Stimulated activated CD8-positive, alpha-beta memory T cell treated with anti-CD3 and anti-CD28 coated beads, Interleukin-12 subunit alpha, Interleukin-12 subunit beta, amount 100 ng/mL, for 1 hour (primary cell): ENCODE measurements around the gene HLA-DQA1.
A peak's percentile ranks its signal among the peaks of the same experiment; 100 is the strongest.
"Not testable (repeated sequence)": the region's sequence is repeated elsewhere in the genome, so short reads cannot be mapped to it uniquely, and the experiment has no call there.

Experiments used
- DNase-seq: peaks from one replicate; pipeline ENCODE4 v3.0.0-alpha.2; 2020; ENCODE audit warnings: low read depth

HLA-DQA1 gene

DNA sequence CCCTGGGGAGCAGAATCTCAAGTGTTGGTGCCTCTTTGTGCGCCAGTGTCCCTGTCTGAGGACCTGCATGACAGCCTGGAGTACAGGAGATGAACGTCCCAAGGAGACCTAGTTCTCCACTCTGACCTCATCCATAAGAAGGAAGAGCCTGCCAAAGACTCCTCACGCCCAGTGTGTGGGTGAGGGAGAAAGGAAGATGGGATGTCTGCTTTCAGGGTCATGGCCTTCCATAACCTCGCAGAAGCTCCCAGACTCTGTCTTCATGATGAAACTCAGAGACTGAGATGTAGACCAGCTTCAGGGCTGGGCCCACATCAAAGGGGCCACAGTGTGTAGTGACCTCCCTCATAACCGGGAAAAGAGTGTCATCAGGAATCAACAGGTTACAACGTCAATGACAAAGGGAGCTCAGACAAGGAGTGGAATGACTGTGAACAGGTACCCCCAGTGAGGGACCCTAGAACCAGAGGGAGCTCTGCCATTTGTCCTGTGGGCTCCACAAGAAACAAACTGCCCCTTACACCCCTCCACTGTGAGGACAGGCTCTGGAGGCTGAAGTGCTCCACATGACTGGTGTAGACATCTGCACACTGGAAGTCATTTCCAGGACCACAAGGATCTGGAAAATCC is 21.2 kb downstream of the HLA-DQA1 start:
- DNase-seq, result no peak

DNA sequence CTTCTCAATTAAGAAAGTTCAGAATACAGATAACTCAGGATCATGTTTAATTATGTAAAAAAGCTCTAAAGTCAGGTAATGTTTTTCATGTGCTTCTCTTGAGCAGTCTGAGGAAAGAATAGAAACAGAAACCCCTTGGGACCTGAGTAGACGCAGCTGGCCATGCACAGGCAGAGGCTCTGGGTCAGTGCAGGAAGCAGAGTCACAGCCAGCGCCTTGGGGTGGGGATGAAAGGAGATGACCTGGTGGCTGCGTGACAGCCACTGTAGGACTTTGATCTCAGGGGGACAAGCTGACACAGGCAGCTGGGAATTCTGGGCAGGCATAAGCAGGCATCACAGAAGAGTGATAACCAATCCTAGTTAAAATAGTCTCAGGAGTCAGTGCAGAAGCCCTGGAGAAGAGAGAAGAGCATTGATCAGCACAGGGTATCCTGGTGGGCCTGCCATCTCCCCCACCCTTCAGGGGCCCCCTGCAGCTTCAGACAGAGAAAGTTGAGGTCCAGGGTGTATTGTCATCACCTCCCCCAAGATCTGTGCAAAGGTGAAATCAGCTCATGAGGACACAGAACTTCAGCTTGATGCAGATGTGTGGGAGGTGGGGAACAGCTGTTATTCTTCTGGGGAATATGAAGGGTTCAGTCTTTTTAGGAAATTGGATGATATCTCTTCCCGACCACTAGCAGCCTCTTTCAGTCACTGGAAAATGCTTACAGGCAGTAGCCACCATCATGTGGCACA is 22.8 kb downstream of the HLA-DQA1 start:
- DNase-seq, result no peak

DNA sequence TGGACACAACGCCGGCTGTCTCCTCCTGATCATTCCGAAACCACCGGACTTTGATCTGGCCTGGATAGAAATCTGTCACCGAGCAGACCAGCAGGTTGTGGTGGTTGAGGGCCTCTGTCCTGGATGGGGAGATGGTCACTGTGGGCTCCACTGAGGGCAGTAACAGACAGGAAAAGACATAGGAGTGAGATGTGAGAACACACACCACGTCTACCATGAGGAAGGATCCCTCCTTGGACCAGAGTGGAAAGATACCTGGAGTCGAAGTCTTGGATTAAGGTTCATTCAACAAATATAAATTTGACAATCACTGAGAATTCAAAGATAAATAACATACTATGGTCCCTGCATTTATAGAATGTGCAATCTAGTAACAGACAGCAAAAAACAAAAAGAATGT is 24.9 kb downstream of the HLA-DQA1 start:
- DNase-seq, result no peak

DNA sequence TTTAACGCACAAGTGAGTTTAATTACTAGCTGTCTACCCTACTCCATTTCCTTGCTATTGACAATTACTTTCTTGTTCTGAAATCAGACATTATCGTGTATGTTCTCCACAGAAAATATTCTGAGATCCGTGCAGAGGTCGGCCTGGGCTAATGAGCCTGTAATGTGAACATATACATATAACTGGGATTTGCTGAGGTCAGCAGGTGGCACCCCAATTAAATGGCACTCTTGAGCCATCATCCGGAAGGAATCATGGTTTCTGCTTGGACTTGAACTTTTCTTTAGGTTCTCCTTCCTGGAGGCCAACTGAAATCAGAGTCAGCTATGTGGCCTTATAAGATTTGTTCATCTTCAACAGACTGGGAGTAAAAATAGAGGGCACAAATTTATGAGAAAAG is 25.6 kb downstream of the HLA-DQA1 start:
- DNase-seq, result no peak

DNA sequence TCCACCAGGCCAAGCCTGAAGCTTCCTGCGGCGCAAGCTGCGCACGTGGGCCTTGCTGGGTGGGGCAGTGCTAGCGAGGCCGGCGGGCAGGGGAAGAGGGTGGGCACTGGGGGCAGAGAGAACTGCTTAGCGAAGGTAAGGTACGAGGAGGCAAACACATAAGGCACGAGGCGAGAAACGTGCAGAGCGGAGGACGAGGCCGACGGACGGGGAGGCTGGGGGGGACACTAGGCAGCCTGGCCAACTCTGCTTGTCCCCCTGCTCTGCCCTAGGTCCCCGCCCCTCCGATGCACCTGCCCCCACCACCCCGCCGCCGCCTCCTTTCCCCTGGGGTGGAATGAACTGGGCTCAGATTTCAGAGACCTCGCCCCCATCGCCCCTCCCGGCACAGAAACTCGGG is 27.1 kb downstream of the HLA-DQA1 start:
- DNase-seq, result no peak

DNA sequence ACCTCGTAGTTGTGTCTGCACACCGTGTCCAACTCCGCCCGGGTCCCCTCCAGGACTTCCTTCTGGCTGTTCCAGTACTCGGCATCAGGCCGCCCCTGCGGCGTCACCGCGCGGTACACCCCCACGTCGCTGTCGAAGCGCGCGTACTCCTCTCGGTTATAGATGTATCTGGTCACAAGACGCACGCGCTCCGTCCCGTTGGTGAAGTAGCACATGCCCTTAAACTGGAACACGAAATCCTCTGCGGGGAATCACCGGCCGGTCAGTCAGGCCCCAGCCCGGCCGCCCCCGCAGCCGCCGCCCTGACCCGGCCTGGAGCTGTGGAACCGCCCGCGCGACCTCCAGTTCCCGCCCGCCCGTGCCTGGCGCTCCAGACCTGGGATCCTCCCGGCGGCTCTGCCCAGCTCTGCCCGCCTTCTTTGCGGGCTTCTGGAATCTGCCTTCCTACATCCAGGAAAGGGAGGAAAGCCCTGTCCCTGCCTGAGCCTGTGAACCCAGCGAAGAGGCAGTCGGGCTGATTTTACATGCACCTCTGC is 27.7 kb downstream of the HLA-DQA1 start:
- DNase-seq, result no peak

DNA sequence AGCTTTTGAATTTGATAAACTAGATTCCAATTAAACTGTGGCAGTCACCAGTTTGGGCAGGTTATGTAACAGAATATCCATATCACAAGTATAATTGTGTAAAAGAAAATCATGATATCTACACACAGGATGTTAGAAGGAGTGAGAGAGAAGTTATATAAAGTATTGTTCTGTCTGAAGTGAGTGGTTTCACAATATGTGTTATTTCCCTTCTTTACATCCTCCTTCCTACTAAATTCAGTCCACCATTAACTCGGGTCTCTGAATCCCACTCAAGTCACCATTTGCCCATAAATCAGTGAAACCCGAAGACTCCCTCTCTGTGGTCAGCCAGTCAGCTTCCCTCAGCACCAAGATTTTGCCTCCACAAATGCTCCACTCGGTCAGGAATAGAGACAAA is 28.5 kb downstream of the HLA-DQA1 start:
- DNase-seq, result no peak

DNA sequence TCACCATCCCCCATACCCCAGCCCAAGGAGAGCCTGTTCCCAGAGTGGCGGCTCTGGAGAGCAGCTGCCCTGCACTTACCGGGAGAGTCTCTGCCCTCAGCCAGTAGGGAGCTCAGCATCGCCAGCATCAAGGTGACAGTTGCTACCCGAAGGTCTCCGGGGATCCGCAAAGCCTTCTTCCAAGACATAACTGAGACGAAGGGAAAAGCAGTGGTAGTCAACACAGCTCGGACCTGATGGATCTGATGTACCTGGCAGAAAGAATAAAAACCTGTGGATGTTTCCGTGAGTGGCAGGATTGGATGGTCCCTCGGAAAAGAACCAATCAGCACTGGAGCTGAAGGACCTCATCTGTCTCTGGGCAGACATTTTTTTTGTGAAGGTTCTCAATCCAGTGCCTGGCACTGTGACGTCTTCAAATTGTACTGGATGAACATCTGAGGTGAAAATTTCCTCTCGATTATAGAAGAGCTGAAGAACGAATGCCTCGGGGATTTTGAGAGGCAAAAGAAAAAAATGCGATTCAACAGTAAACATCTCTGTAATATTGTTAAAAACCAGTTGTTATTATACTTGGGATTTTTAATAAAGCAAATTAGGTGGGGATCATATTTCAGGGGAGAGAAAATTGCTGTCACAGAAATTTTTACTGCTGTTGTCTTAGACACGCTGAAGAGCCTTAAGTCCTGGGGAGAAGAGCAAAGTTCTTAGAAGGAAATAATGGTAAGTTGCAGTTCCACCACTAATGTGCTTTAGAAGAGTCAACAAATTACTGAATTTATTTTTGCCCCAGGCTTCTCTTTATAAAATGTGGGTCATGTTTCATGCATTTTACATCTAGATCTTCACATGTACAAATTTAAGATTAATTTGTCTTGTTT is 29.5 kb downstream of the HLA-DQA1 start, which contains the start of gene HLA-DQB1:
TSS of gene HLA-DQB1 (minus strand) at position 238 of the 881 bp plus-strand sequence. CDS start at position 188, 50 bp downstream.
- DNase-seq, result peak; percentile 29

DNA sequence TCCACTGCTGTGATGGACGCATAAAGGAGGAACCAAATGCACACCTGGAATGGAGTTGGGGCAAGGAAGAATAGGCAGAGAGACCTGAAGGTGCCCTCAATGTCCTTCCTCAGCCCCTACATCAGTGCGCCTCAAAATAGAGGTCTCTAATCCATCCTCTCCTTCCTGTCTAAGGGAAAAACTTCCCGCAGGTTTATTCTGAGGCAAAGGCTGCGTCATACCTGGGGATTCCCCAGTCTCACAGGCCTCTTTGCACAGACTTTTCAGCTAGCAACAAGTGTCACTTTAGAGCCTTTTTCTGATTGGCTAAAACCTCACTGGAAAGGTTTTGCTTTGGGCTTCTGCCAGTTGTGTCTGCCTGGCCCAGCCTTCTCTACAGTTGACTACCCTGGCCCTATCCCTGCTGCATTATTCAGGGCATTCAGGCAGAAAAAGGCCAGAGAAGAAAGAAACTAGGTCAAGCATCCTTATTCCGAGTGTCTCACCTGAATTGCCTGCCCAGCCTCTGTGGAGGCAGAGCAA is 31.1 kb downstream of the HLA-DQA1 start:
- no peak for DNase-seq

DNA sequence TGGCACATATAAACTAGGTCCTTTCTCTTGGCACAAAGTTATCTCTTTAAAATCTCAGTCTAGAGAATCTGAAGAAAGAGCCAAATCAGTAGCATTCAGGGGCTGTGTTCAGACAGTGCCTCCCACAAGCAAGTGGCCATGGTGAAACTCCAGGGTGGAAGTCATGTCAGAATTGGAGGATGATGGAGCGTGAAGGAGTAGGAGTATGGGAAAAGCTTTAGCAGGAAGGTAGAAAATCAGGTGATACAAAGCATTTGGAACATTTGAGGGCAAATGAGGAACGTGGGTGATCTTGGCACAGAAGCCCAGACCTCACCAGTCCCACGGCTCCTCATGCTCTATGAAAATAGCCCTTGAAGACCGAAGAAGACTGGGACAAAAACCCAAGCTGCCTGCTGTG is 32.0 kb downstream of the HLA-DQA1 start:
- no peak for DNase-seq

DNA sequence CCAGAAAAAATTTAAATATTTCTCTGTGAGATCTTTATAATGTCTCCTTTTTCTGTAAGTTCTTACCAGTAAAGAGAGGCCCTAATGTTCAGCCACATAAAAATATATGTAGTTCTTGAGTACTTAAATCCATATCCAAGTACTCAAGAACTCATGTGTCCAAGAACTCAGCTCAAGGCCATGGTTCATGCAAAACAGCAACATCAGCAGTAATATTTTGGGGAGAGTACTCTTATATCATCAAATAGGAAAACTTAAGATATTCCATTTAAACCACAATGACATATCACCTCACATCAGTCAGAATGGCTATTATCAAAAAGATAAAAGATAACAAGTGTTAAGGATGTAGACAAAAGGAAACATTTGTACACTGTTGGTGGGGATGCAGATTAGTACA is 32.7 kb downstream of the HLA-DQA1 start:
- DNase-seq, result no peak

DNA sequence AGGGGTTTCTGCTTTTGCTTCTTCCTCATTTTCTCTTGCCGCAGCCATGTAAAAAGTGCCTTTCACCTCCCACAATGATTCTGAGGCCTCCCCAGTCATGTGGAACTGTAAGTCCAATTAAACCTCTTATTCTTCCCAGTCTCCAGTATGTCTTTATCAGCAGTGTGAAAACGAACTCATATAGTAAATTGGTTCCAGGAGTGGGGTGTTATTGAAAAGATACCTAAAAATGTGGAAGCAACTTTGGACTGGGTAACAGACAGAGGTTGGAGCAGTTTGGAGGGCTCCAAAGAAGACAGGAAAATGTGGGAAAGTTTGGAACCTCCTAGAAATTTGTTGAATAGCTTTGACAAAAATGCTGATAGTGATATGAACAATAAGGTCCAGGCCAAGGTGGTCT is 34.7 kb downstream of the HLA-DQA1 start:
- DNase-seq, result not testable (repeated sequence)

DNA sequence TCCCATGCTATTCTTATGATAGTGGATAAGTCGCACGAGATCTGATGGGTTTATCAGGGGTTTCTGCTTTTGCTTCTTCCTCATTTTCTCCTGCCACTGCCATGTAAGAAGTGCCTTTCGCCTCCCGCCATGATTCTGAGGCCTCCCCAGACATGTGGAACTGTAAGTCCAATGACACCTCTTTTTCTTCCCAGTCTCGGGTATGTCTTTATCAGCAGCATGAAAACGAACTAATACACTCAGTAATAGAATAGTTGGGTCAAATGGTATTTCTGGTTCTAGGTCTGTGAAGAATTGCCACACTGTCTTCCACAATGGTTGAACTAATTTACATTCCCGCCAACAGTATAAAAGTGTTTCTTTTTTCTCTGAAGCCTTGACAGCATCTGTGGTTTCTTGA is 36.9 kb downstream of the HLA-DQA1 start:
- DNase-seq, result not testable (repeated sequence)

DNA sequence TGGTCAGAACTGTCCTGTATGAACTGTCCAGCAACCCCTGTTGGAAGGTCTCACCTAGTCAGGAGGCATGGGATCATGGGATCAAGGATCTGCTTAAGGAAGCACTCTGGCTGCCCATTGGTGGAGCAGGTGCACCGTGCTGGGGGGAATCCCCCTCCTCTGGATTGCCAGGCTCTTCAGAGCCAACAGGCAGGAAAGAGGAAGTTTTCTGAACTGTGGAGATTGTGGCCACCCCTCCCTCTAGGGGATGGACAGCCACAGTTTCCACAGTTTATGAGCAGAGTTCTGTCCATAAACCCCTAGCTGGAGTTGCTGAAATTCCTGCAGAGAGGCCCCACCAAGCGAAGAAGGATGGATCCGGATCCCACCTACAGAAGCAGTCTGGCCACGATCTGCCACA is 42.3 kb downstream of the HLA-DQA1 start:
- no peak for DNase-seq

DNA sequence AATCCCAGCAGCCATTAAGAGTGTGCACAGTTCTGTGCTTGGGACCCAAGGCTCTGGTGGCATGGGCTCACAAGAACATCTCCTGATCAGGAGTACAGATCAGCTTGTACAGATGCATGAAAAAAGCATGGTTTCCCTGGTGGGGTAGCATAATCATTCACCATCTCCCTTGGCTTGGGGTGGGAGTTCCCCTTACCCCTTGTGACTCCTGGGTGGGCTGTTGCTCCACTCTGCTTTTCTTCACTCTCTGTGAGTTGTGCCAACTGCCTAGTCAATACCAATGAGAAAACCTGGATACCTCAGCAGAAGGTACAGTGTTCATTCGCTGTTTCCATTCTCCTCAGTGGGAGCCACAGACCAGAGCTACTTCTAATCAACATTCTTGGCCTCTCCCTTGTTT is 42.8 kb downstream of the HLA-DQA1 start:
- DNase-seq, result no peak

DNA sequence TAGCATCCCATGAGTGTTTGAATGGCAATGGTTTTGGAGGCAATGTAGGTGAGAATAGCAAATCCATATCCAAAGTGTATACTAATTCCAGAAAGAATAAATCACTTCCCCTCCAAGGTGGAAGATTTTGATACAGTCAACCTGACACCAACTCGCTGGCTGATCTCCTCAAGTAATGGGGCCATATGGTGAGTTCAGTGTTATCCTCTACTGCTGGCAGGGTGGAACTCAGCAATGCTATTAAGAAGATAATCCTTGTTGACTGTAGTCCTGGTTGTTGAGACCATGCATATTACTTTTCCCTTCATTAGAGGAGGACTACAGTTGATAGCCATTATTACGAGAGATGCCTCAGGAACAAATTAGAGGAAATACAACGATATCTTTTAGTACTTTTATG is 47.0 kb downstream of the HLA-DQA1 start:
- no peak for DNase-seq

DNA sequence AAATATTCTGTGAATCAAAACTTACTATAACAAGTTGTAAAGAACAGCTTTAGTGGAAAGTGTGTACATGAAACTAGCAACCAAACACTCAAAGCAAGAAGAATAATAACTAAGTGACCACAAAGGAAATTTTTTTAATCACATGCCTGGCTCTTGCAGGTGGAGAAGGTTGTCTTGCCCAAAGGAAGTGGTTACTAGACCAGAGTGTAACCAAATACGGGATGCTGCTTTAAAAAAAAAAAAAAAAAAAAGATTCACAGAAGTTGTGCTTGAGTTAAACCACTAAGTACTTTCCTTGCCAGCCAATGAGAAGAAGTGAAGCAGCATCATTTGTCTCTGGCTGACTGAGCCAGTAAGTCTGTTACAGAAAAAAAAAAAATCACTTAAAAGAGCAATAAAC is 48.4 kb downstream of the HLA-DQA1 start:
- no peak for DNase-seq

DNA sequence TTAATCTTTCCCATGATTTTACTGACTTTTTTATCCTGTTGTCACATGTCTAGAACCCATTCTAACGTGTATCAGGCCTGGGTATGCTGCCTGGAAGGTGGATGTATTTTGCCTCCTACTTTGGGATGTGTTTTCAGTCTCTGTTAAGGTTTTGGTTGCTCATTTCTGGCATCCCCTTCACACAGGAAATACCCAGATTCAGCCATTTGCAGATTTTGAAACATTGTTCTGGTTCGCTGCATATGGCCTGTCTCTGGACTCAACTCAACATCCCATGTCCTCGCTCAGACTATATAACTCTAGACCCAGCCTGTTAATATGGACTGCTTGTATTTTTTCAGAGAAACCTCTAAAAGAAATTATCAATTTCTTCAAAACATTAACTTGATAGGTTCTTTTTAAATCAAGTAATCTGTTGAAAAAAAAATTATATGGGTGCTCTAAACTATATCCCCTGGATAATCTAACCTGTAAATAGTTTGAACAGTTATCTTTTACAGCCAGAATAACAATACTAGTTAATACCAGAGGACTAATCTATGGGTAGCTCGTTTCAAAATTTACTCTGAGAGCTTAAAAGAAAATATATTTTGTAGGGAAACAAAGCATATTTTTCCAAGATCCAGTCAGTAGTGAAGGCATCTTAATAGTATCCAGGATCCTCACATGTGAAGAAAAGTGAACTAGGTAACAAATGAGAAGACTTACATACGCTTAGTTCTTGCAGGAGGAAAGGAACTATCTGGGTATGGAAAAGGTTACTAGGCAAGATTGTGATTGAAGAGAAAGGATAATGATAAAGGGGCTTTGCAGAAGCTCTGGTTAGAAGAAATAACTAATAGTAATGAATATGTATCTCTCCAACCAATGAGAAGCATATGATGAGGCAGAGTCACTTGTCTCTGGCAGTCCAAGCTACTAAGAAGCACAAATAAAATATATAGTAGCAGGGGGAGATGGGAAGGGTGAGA is 52.6 kb downstream of the HLA-DQA1 start:
- DNase-seq, result no peak

DNA sequence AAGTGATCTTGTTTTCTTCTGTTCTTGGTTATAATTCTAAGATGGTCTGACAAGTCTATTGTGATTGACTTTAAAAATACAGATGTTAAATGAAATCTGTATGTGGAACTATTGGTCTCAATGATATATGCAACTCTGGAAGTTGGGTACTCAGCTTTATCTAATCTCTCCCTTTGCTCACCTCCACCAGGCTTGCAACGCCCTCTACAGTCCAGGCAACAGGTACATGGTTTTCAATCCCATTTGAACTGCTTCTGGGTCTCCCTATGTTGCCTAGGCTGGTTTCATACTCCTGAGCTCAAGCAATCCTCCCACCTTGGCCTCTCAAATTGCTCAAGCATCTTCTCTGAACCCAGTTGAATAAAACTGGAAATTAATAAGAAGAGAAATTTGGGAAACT is 54.8 kb downstream of the HLA-DQA1 start:
- no peak for DNase-seq
